MM.1S (cell line): ENCODE measurements around the gene PRIMPOL.

ENCODE experiments used
- EZH2 ChIP-seq: fragments of 300-600 bp; sonication (generic); optimal IDR thresholded peaks from 2 replicates; pipeline ENCODE3; 2017; ENCODE audit warnings: low read depth, mild to moderate bottlenecking, antibody characterized with exemption, low read length, mixed read lengths
- TF ChIP-seq, protein P1 (sequence below): fragments of 300-600 bp; sonication (generic); IDR thresholded peaks from 2 replicates; pipeline ENCODE4 v1.5.1; 2016; ENCODE audit warnings: antibody characterized with exemption, low read length, mixed read lengths

DNA sequence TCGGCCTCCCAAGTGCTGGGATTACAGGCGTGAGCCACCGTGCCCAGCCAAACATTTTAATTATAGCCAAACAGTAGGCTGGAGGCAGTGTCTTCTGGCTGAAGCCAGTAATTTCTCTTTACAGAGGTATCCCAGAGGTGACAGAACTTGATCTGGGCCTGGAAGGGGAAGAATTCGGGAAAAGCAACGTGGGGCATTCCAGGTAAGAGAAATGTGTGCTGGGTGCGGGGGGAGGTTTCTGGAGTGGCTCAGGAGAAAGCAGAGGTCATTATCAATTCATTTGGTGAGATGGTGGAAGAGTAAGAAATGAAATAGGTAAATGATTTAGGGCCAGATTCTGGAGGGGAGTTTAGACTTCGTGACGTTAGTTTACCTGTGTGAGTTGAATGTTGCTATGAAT is 2.4 kb downstream of the PRIMPOL start:
- TF ChIP-seq, protein P1, sequence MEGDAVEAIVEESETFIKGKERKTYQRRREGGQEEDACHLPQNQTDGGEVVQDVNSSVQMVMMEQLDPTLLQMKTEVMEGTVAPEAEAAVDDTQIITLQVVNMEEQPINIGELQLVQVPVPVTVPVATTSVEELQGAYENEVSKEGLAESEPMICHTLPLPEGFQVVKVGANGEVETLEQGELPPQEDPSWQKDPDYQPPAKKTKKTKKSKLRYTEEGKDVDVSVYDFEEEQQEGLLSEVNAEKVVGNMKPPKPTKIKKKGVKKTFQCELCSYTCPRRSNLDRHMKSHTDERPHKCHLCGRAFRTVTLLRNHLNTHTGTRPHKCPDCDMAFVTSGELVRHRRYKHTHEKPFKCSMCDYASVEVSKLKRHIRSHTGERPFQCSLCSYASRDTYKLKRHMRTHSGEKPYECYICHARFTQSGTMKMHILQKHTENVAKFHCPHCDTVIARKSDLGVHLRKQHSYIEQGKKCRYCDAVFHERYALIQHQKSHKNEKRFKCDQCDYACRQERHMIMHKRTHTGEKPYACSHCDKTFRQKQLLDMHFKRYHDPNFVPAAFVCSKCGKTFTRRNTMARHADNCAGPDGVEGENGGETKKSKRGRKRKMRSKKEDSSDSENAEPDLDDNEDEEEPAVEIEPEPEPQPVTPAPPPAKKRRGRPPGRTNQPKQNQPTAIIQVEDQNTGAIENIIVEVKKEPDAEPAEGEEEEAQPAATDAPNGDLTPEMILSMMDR = no peak
- TF ChIP-seq EZH2 = no peak
